WTC11 (cell line): ENCODE measurements around the gene PROCR.

Experiments used
- ATF3 ChIP-seq: sonication (generic); formaldehyde crosslinking; conservative IDR thresholded peaks from 2 replicates; pipeline ENCODE4 v1.8.1; 2022; ENCODE audit warnings: mild to moderate bottlenecking, missing genetic modification reagents
- CREB1 ChIP-seq: sonication (generic); formaldehyde crosslinking; IDR thresholded peaks from 2 replicates; pipeline ENCODE4 v1.8.0; 2023; ENCODE audit warnings: mild to moderate bottlenecking, missing genetic modification reagents
- CTCF ChIP-seq: fragments of 200-600 bp; IDR thresholded peaks from 2 replicates; pipeline ENCODE4 v1.8.0; 2022; ENCODE audit warnings: antibody characterized with exemption
- FOXP4 ChIP-seq: sonication (generic); formaldehyde crosslinking; IDR thresholded peaks from 2 replicates; pipeline ENCODE4 v1.8.0; 2022; ENCODE audit warnings: mild to moderate bottlenecking, missing genetic modification reagents
- MAX ChIP-seq: sonication (generic); formaldehyde crosslinking; IDR thresholded peaks from 2 replicates; pipeline ENCODE4 v1.8.0; 2022; ENCODE audit warnings: mild to moderate bottlenecking, missing genetic modification reagents
- OVOL2 ChIP-seq: fragments of 250-450 bp; sonication (Bioruptor Pico); IDR thresholded peaks from 2 replicates; pipeline ENCODE4 v1.9.0; 2021; ENCODE audit warnings: mild to moderate bottlenecking, borderline replicate concordance
- TEAD4 ChIP-seq: sonication (generic); formaldehyde crosslinking; IDR thresholded peaks from 2 replicates; pipeline ENCODE4 v1.8.0; 2022; ENCODE audit warnings: mild to moderate bottlenecking, missing genetic modification reagents
- ZNF219 ChIP-seq: sonication (generic); formaldehyde crosslinking; IDR thresholded peaks from 2 replicates; pipeline ENCODE4 v1.8.0; 2023; ENCODE audit warnings: missing genetic modification reagents, mild to moderate bottlenecking, borderline replicate concordance

DNA sequence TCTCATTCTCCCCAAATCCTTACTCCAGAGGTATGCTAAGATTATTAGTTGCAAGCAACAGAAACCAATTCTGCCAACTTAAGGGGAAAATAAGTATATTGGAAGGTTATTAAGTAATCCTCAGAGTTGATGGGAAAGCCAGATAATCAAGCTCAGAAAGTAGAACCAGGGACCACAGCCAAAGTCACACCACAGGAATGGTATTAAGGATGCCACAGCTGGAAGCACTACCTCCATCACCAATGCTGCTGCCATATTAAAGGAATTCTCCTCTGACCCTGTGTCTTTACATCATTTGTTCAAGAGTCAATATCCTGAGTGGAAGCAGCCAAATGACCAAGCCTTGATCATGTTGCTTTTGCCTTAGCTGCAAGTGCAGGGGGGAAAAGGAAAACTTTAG, 9.9 kb downstream of the PROCR start:
- no peak for TF ChIP-seq FOXP4 (CRISPR knock-in tag)
- TF ChIP-seq CREB1 (CRISPR knock-in tag) = no peak
- no peak for TF ChIP-seq ATF3
- no peak for TF ChIP-seq ZNF219 (CRISPR knock-in tag)
- no peak for TF ChIP-seq MAX (CRISPR knock-in tag)
- no peak for TF ChIP-seq CTCF
- no peak for TF ChIP-seq TEAD4
- no peak for TF ChIP-seq OVOL2 (CRISPR knock-in tag)
